Neuron (in vitro differentiated cells): ENCODE measurements around the gene C8G.

Experiments
- H2AFZ ChIP-seq: one replicate; pipeline ENCODE4 v1.6.1; 2013; ENCODE audit warnings: low read depth, mild to moderate bottlenecking, inconsistent platforms, low read length, moderate library complexity
- H3K27me3 ChIP-seq: one replicate; pipeline ENCODE4 v1.6.1; 2013; ENCODE audit warnings: low read length; ENCODE audit not compliant: insufficient read depth
- H3K36me3 ChIP-seq: one replicate; pipeline ENCODE4 v1.6.1; 2013; ENCODE audit warnings: low read length; ENCODE audit not compliant: insufficient read depth
- H3K4me1 ChIP-seq: one replicate; pipeline ENCODE4 v1.6.1; 2013; ENCODE audit warnings: low read length; ENCODE audit not compliant: insufficient read depth
- H3K4me3 ChIP-seq: 2 replicates; pipeline ENCODE4 v1.5.1; 2013; ENCODE audit warnings: mild to moderate bottlenecking, low read length, moderate library complexity
- H3K9me3 ChIP-seq: one replicate; pipeline ENCODE4 v1.6.1; 2013; ENCODE audit warnings: low read length

C8G gene

GRCh38 chr9:136947955-136948510, 3.0 kb downstream of the C8G start:
- Histone ChIP-seq H3K9me3 (no peaks in the 10 kb centered on the region), H3K4me3 (no peak overlapping the region), H3K36me3 (no peaks in the 10 kb centered on the region), H2AFZ (no peak overlapping the region), H3K4me1 (peaks cover 14% of the 10 kb centered on the region), H3K27me3 (no peaks in the 10 kb centered on the region)

- peaks cover 10% of the 10 kb centered on the region for H3K4me1 ChIP-seq
- H3K9me3 ChIP-seq: no peaks in the 10 kb centered on the region
Observed at GRCh38 chr9:136949239-136949816, 4.3 kb downstream of the C8G start.

GRCh38 chr9:136949817-136950655, 5.0 kb downstream of the C8G start:
- H2AFZ ChIP-seq: peak overlapping the region; percentile 42
- H3K36me3 ChIP-seq: no peaks in the 10 kb centered on the region
- no peaks in the 10 kb centered on the region for H3K9me3 ChIP-seq
- peak overlapping the region; percentile 63 for H3K4me3 ChIP-seq
- no peaks in the 10 kb centered on the region for H3K27me3 ChIP-seq
- H3K4me1 ChIP-seq: peaks cover 10% of the 10 kb centered on the region

More at GRCh38 chr9:136949239-136949816, 4.3 kb downstream of the C8G start:
- peak overlapping the region; percentile 42 for H2AFZ ChIP-seq
- H3K36me3 ChIP-seq: no peaks in the 10 kb centered on the region
- no peaks in the 10 kb centered on the region for H3K27me3 ChIP-seq
- H3K4me3 ChIP-seq: peak overlapping the region; percentile 63

GRCh38 chr9:136950656-136951276, 5.7 kb downstream of the C8G start:
- peak overlapping the region; percentile 63 for H3K4me3 ChIP-seq
- peaks cover 10% of the 10 kb centered on the region for H3K4me1 ChIP-seq
- no peaks in the 10 kb centered on the region for H3K36me3 ChIP-seq
- H3K27me3 ChIP-seq: no peaks in the 10 kb centered on the region
- peak overlapping the region; percentile 42 for H2AFZ ChIP-seq
- no peaks in the 10 kb centered on the region for H3K9me3 ChIP-seq

GRCh38 chr9:136951541-136952320, 6.7 kb downstream of the C8G start, which contains the start of gene LCN12:
Gene LCN12, plus strand, starts transcription at chr9:136952273. Its CDS starts 55 bp downstream, at chr9:136952328.
- H3K4me3 ChIP-seq: no peak within 1 kb of the TSS
- peaks cover 10% of the 10 kb centered on the region for H3K4me1 ChIP-seq
- no peaks in the 10 kb centered on the region for H3K36me3 ChIP-seq
- H3K9me3 ChIP-seq: no peaks in the 10 kb centered on the region
- H3K27me3 ChIP-seq: no peaks in the 10 kb centered on the region
- no peak within 1 kb of the TSS for H2AFZ ChIP-seq

- Histone ChIP-seq H3K4me3 (no peak overlapping the region), H3K9me3 (no peaks in the 10 kb centered on the region), H2AFZ (no peak overlapping the region), H3K4me1 (peaks cover 10% of the 10 kb centered on the region), H3K27me3 (no peaks in the 10 kb centered on the region), H3K36me3 (no peaks in the 10 kb centered on the region)
Observed at GRCh38 chr9:136952321-136952850, 7.3 kb downstream of the C8G start.

- H3K4me3 ChIP-seq: no peak overlapping the region
Observed at GRCh38 chr9:136952876-136953770, 8.1 kb downstream of the C8G start.

GRCh38 chr9:136953771-136954269, 8.8 kb downstream of the C8G start:
- Histone ChIP-seq H3K4me3 (no peak overlapping the region), H2AFZ (no peak overlapping the region), H3K9me3 (no peaks in the 10 kb centered on the region), H3K36me3 (no peaks in the 10 kb centered on the region), H3K27me3 (no peaks in the 10 kb centered on the region), H3K4me1 (peaks cover 10% of the 10 kb centered on the region)

More at GRCh38 chr9:136952876-136953770, 8.1 kb downstream of the C8G start:
- Histone ChIP-seq H3K27me3 (no peaks in the 10 kb centered on the region), H3K4me1 (peaks cover 10% of the 10 kb centered on the region), H2AFZ (no peak overlapping the region), H3K36me3 (no peaks in the 10 kb centered on the region), H3K9me3 (no peaks in the 10 kb centered on the region)

GRCh38 chr9:136954270-136955083, 9.4 kb downstream of the C8G start:
- peaks cover 10% of the 10 kb centered on the region for H3K4me1 ChIP-seq
- no peaks in the 10 kb centered on the region for H3K27me3 ChIP-seq
- no peaks in the 10 kb centered on the region for H3K36me3 ChIP-seq
- no peak overlapping the region for H2AFZ ChIP-seq
- H3K9me3 ChIP-seq: no peaks in the 10 kb centered on the region
- no peak overlapping the region for H3K4me3 ChIP-seq

- H2AFZ ChIP-seq: no peak overlapping the region
- H3K36me3 ChIP-seq: no peaks in the 10 kb centered on the region
- no peaks in the 10 kb centered on the region for H3K27me3 ChIP-seq
Observed at GRCh38 chr9:136955202-136955942, 10.3 kb downstream of the C8G start.

More at GRCh38 chr9:136955202-136955942, 10.3 kb downstream of the C8G start:
- no peak overlapping the region for H3K4me3 ChIP-seq
- H3K4me1 ChIP-seq: peaks cover 8% of the 10 kb centered on the region
- no peaks in the 10 kb centered on the region for H3K9me3 ChIP-seq
